K562 (cell line): ENCODE measurements around the gene EXTL1. TPM values are rescaled to one million over a fixed set of nuclear protein-coding genes. Genes with fewer than 3 reads are reported as not detected.

Source experiments
- ATAC-seq: fragments of 200-7000 bp; cut with Tn5 transposase; 3 replicates; pipeline ENCODE4 v1.9.1; 2020; ENCODE audit warnings: moderate library complexity
- BruUV-seq: library from RNA; stranded (reverse); fragments of 400-500 nt; replicated peaks from 2 replicates; lab custom pipeline; 2021; lab: Mats Ljungman, UMichigan
- CTCF ChIA-PET: fragments of 300-600 bp; formaldehyde crosslinking; extraction: SDS; loops from one replicate; lab custom pipeline; 2021; ENCODE audit warnings: low intra/inter-chr PET ratio; lab: Yijun Ruan, JAX
- POLR2A ChIA-PET: fragments of 300-600, 350-650 bp; sonication (Branson Sonifier 250); formaldehyde crosslinking; extraction: SDS; loops from one replicate; lab custom pipeline; 2021; ENCODE audit warnings: antibody characterized with exemption, inconsistent platforms; lab: Yijun Ruan, JAX
- DNase-seq, 4 experiments: peaks; one replicate each; pipeline versions ENCODE4 v3.0.0 to v3.0.0-alpha.2; 2011 to 2018; ENCODE audit warnings: low spot score in 3 of 4, mixed read lengths in 3 of 4; ENCODE audit errors: extremely low read depth in 1 of 4
- FAIRE-seq: peaks from 2 replicates; lab custom pipeline; 2011; peaks lifted over from hg19 to GRCh38; lab: Jason Lieb, UNC
- H2AFZ ChIP-seq: 2 replicates; pipeline ENCODE4 v1.6.0; 2011; ENCODE audit warnings: low read depth, low read length, control low read depth, inconsistent platforms
- H3K27ac ChIP-seq: fragments of 200-600 bp; 3 replicates; pipeline ENCODE4 v1.8.0; 2011; ENCODE audit warnings: low read depth, mild to moderate bottlenecking, control low read depth, inconsistent platforms, low read length, moderate library complexity, mixed read lengths; ENCODE audit errors: extremely low read depth
- H3K27me3 ChIP-seq, 2 experiments: fragments of 300-600 bp in 1 of 2; 2 replicates in 1 of 2; 3 replicates in 1 of 2; pipeline versions ENCODE4 v1.6.0 to v1.8.0; 2011; ENCODE audit warnings: inconsistent platforms in 2 of 2, low read length in 2 of 2, mild to moderate bottlenecking in 1 of 2, mixed read lengths in 1 of 2, moderate library complexity in 1 of 2; ENCODE audit not compliant: control insufficient read depth in 2 of 2, insufficient read depth in 2 of 2
- H3K36me3 ChIP-seq: fragments of 300-600 bp; 3 replicates; pipeline ENCODE4 v1.8.0; 2011; ENCODE audit warnings: mild to moderate bottlenecking, low read length, inconsistent platforms; ENCODE audit not compliant: control insufficient read depth, insufficient read depth
- H3K4me1 ChIP-seq, 2 experiments: fragments of 200-600 bp in 1 of 2; replicated peaks in 1 of 2; 2 replicates in 1 of 2; 3 replicates in 1 of 2; pipeline versions ENCODE4 v1.5.1 to v1.8.0; 2011; ENCODE audit warnings: inconsistent platforms in 2 of 2, low read length in 2 of 2, mild to moderate bottlenecking in 1 of 2, mixed read lengths in 1 of 2, moderate library complexity in 1 of 2; ENCODE audit not compliant: control insufficient read depth in 2 of 2, insufficient read depth in 2 of 2
- H3K4me2 ChIP-seq: 2 replicates; pipeline ENCODE4 v1.6.1; 2011; ENCODE audit warnings: low read length, control low read depth, inconsistent platforms, mixed read lengths; ENCODE audit not compliant: insufficient read depth
- H3K4me3 ChIP-seq: fragments of 200-600 bp; sonication (generic), shearing (Covaris generic); 2 replicates; pipeline ENCODE4 v1.5.1; 2016; ENCODE audit warnings: control low read depth, inconsistent platforms
- H3K79me2 ChIP-seq: fragments of 200-600 bp; 3 replicates; pipeline ENCODE4 v1.8.0; 2011; ENCODE audit warnings: low read length, inconsistent platforms; ENCODE audit not compliant: control insufficient read depth, insufficient read depth
- H3K9ac ChIP-seq, 2 experiments: 2 replicates each; pipeline versions ENCODE4 v1.6.0 to v1.6.1; 2011; ENCODE audit warnings: low read depth in 2 of 2, low read length in 2 of 2, control low read depth in 1 of 2, inconsistent platforms in 1 of 2, mild to moderate bottlenecking in 1 of 2, mixed read lengths in 1 of 2; ENCODE audit not compliant: insufficient read depth in 1 of 2
- H3K9me1 ChIP-seq: one replicate; pipeline ENCODE4 v1.6.0; 2011; ENCODE audit warnings: inconsistent platforms, mild to moderate bottlenecking, low read length, moderate library complexity; ENCODE audit not compliant: control insufficient read depth, insufficient read depth
- H3K9me3 ChIP-seq: replicated peaks from 2 replicates; pipeline ENCODE4 v1.5.1; 2011; ENCODE audit warnings: low read depth, low read length, inconsistent platforms; ENCODE audit not compliant: control insufficient read depth, insufficient read depth
- H4K20me1 ChIP-seq: replicated peaks from 2 replicates; pipeline ENCODE4 v1.6.1; 2011; ENCODE audit warnings: low read length, inconsistent platforms, mixed read lengths; ENCODE audit not compliant: control insufficient read depth, insufficient read depth
- FOXA3 ChIP-seq, 2 experiments: fragments of 450-650 bp in 1 of 2; sonication (generic) in 1 of 2; formaldehyde crosslinking; IDR thresholded peaks in 1 of 2; conservative IDR thresholded peaks in 1 of 2; 2 replicates each; pipeline versions ENCODE4 v1.4.0 to v1.8.0; 2020 to 2022; ENCODE audit warnings: mild to moderate bottlenecking in 2 of 2, missing genetic modification reagents in 1 of 2
- FOXK1 ChIP-seq: sonication (generic); formaldehyde crosslinking; IDR thresholded peaks from 2 replicates; pipeline ENCODE4 v1.8.0; 2022; ENCODE audit warnings: missing genetic modification reagents, mild to moderate bottlenecking, borderline replicate concordance
- FOXK2 ChIP-seq, 2 experiments: fragments of 450-650 bp; IDR thresholded peaks in 1 of 2; conservative IDR thresholded peaks in 1 of 2; 2 replicates each; pipeline ENCODE4 v1.6.1; 2016; ENCODE audit warnings: low read depth in 2 of 2, mild to moderate bottlenecking in 1 of 2
- ID3 ChIP-seq, 2 experiments: fragments of 250-450 bp in 1 of 2; fragments of 450-650 bp in 1 of 2; sonication (Bioruptor Pico) in 1 of 2; IDR thresholded peaks; 2 replicates each; pipeline versions ENCODE4 v1.6.1 to v1.8.0; 2016 to 2021; ENCODE audit warnings: mild to moderate bottlenecking in 2 of 2, moderate library complexity in 2 of 2, missing compliant biosample characterization in 1 of 2, missing genetic modification characterization in 1 of 2
- ZNF551 ChIP-seq: fragments of 250-450 bp; sonication (Bioruptor Pico); IDR thresholded peaks from 2 replicates; pipeline ENCODE4 v1.5.0; 2021; ENCODE audit warnings: mild to moderate bottlenecking, moderate library complexity
- ZNF609 ChIP-seq: sonication (generic); formaldehyde crosslinking; IDR thresholded peaks from 2 replicates; pipeline ENCODE4 v1.8.1; 2023; ENCODE audit warnings: missing genetic modification reagents, mild to moderate bottlenecking, borderline replicate concordance
- WGBS: fragments of 100-300 bp; shearing (Covaris generic); methylation state at CpG from one replicate; pipeline ENCODE4 v1.1.6; 2016; ENCODE audit warnings: low coverage, mixed read lengths; ENCODE audit not compliant: insufficient coverage; ENCODE audit errors: missing lambda C conversion rate; 5-methylcytosine and 5-hydroxymethylcytosine counted together
- in situ Hi-C: fragments of 300-500 bp; cut with MboI; formaldehyde crosslinking; loops from 4 replicates; pipeline ENCODE4 v1.15.0; 2018; ENCODE audit warnings: inconsistent platforms, mixed read lengths
- intact Hi-C: fragments of 100-400 bp; cut with micrococcal nuclease; formaldehyde crosslinking; loops from 2 replicates; pipeline ENCODE4 v1.14.2; 2022
- polyA plus RNA-seq, 8 experiments: library from polyadenylated mRNA; depleted of rRNA in 4 of 8; stranded (reverse) in 5 of 8; unstranded in 3 of 8; fragments of >200 nt; fragmentation: Nextera tagmentation in 2 of 8; fragmentation: Illumina TruSeq in 1 of 8; extraction: Ambion mirVana in 2 of 8; extraction: Trizol in 1 of 8; gene quantifications; 2 replicates each; pipeline versions ENCODE4 v1.2.1 to v1.2.3, GENCODE V29; 2011 to 2014; ENCODE audit warnings: inconsistent platforms in 1 of 8, missing spikeins in 1 of 8
- total RNA-seq, 7 experiments: library from RNA; depleted of rRNA in 6 of 7; stranded (reverse); fragments of >200 nt in 6 of 7; fragmentation: Illumina TruSeq in 2 of 7; extraction: Trizol in 2 of 7; gene quantifications; 2 replicates each; pipeline versions ENCODE4 v1.2.1 to v1.2.3, GENCODE V29; 2011 to 2021; ENCODE audit warnings: low replicate concordance in 1 of 7
- TF ChIP-seq, protein P1 (sequence below): sonication (generic); formaldehyde crosslinking; IDR thresholded peaks from 2 replicates; pipeline ENCODE4 v1.8.1; 2023; ENCODE audit warnings: mild to moderate bottlenecking, missing genetic modification reagents

The EXTL1 gene
- total and polyA plus RNA-seq, 9 of the 15 experiments (the other 6 are each of a cell fraction or from before 2014, with no cell fraction given): 0.04 to 0.23 (median 0.08) TPM; not detected in 3

DNA sequence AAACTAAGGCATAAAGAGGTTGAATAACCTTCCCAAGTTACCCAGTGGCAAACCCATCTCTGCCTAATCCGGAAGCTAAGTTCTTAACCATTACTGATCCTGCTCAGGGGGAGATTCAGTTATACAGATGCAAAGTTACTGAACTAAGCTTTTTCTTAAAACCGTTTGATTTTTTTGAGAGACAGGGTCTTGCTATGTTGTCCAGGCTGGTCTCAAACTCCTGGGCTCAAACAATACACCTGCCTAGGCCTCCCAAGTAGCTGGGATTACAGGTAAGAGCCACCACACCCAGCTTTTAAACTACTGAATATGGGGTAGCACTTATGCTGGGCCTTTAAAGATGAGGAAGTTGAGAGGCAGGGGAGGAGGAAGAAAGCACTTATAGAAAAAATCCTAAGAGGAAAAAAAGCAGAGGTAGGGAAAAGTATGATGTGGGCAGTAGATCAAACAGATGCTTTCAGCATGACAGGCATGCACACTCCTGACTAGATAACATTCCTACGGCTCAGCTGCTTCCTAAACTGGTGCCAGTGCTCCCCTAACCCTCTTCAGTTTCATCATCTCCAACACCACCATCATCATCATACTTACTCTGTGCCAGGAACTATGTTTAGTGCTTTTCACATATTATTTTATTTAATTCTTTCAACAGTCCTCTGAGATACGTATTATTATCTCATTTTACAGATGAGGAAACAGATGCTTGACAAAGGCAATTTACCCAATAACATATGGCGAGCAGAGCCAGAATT lies 29.5 kb upstream of the EXTL1 start (continued):
- TF ChIP-seq FOXA3 (CRISPR knock-in tag; conservative IDR thresholded peaks at IDR 0.05 in 1 of 2, IDR thresholded peaks at IDR 0.05 in 1 of 2) (0 out of 4 replicates have a peak, but pooled peaks of 1 of the 2 experiments have one; percentile 12), FOXK2 (conservative IDR thresholded peaks at IDR 0.05 in 1 of 2, IDR thresholded peaks at IDR 0.05 in 1 of 2; ENCODE audit: low read depth in 2 of 2) (no peak), ZNF551 (CRISPR knock-in tag) (no peak)
- TF ChIP-seq, all 486 proteins: peak for 21

DNA sequence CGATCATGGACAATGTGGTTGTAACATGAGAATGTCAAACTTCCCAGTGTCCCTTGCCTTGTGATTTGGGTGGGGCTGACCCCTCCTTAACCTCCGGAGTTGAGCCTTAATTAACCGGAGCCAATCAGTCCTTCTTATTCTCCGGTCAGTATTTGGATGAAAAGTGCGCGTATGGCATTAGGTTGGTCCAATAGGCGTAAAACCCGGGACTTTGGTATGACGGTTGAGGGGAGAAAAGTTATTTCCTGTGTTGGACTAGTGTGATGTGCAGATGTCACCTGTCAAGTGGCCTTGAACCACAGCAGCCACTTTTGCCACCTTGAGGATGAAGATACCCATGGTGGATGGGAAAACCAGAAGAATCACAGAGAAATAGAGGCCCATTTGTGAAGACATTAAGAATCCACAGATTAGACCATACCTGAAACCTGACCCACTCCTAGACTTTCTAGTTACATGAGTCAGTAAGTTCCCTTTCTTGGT lies 28.8 kb upstream of the EXTL1 start:
- no peak for FAIRE-seq
- Histone ChIP-seq H3K4me3 (no peak overlapping the region), H3K36me3 (peaks cover 10% of the 10 kb centered on the region; the same call in 2 of the 3 replicates), H3K27ac (peak overlapping the region; percentile 54; the same call in 2 of the 3 replicates), H3K9me1 (no peaks in the 10 kb centered on the region), H3K79me2 (peaks cover 8% of the 10 kb centered on the region; the same call in 1 of the 3 replicates), H3K27me3 (no peaks in the 10 kb centered on the region), H3K9me3 (no peaks in the 10 kb centered on the region), H3K4me1 (peaks cover 32 to 45% of the 10 kb centered on the region in 2 experiments), H3K4me2 (peak overlapping the region; percentile 19; the same call in 1 of the 2 replicates), H2AFZ (peak overlapping the region; percentile 75), H4K20me1 (no peaks in the 10 kb centered on the region), H3K9ac (no peak overlapping the region)
- no TSS peak for BruUV-seq
- POLR2A ChIA-PET: interaction anchor here (1.2 to 5.5 kb wide), 3 partner anchors 10 to 97 kb away, joined by 3 to 89 read pairs (median 9); no protein-coding TSS in a partner anchor
- CTCF ChIA-PET: no interaction called here
- DNase-seq: peak in 3 of 4 experiments; percentile 27 to 58 (median 49)
- ATAC-seq: no peak
- in situ Hi-C loops: no loop called here
- intact Hi-C loops: loop anchor here (1.0 to 10.0 kb wide), 2 partner anchors 97 to 168 kb away; no protein-coding TSS in a partner anchor
- WGBS: 63% methylated on average over 9 of the region's 9 CpGs
- TF ChIP-seq FOXK1 (CRISPR knock-in tag): peak; percentile 85; the same call in 1 of the 2 replicates
- TF ChIP-seq, protein P1, sequence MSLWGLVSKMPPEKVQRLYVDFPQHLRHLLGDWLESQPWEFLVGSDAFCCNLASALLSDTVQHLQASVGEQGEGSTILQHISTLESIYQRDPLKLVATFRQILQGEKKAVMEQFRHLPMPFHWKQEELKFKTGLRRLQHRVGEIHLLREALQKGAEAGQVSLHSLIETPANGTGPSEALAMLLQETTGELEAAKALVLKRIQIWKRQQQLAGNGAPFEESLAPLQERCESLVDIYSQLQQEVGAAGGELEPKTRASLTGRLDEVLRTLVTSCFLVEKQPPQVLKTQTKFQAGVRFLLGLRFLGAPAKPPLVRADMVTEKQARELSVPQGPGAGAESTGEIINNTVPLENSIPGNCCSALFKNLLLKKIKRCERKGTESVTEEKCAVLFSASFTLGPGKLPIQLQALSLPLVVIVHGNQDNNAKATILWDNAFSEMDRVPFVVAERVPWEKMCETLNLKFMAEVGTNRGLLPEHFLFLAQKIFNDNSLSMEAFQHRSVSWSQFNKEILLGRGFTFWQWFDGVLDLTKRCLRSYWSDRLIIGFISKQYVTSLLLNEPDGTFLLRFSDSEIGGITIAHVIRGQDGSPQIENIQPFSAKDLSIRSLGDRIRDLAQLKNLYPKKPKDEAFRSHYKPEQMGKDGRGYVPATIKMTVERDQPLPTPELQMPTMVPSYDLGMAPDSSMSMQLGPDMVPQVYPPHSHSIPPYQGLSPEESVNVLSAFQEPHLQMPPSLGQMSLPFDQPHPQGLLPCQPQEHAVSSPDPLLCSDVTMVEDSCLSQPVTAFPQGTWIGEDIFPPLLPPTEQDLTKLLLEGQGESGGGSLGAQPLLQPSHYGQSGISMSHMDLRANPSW (CRISPR knock-in tag): 0 out of 2 replicates have a peak, but pooled peaks have one; percentile 50
- no peak for TF ChIP-seq ID3 (CRISPR knock-in tag; IDR thresholded peaks at IDR 0.05)
- 0 out of 2 replicates have a peak, but pooled peaks have one; percentile 33 for TF ChIP-seq ID3 (tag; IDR thresholded peaks at IDR 0.05)
- 0 out of 4 replicates have a peak, but pooled peaks of 1 of the 2 experiments have one; percentile 35 for TF ChIP-seq FOXA3 (CRISPR knock-in tag; conservative IDR thresholded peaks at IDR 0.05 in 1 of 2, IDR thresholded peaks at IDR 0.05 in 1 of 2)
- 0 out of 2 replicates have a peak, but pooled peaks have one; percentile 67 for TF ChIP-seq ZNF609 (CRISPR knock-in tag)
